Epidermal melanocyte (primary cell): ENCODE results near the gene PVALEF.

Experiments
- DNase-seq: peaks from one replicate; pipeline ENCODE4 v3.0.0; 2011; ENCODE audit warnings: low spot score; ENCODE audit not compliant: insufficient read length

Gene PVALEF

GRCh38 chr17:81181811-81182185 lies 16.5 kb downstream of the PVALEF start:
- no peak for DNase-seq

- no peak for DNase-seq
Observed at GRCh38 chr17:81182596-81182995, 17.3 kb downstream of the PVALEF start.

GRCh38 chr17:81183316-81183715 lies 18.0 kb downstream of the PVALEF start:
- DNase-seq = no peak

- no peak for DNase-seq
Observed at GRCh38 chr17:81183807-81184206, 18.5 kb downstream of the PVALEF start.

- DNase-seq = no peak
Observed at GRCh38 chr17:81184555-81184954, 19.2 kb downstream of the PVALEF start.

- DNase-seq = no peak
Observed at GRCh38 chr17:81186203-81186602, 20.9 kb downstream of the PVALEF start.

GRCh38 chr17:81187120-81187519 lies 21.8 kb downstream of the PVALEF start:
- DNase-seq = no peak

GRCh38 chr17:81187586-81188490 lies 22.5 kb downstream of the PVALEF start:
- DNase-seq = no peak

- DNase-seq = no peak
Observed at GRCh38 chr17:81188491-81188840, 23.2 kb downstream of the PVALEF start.

GRCh38 chr17:81189016-81189415 lies 23.7 kb downstream of the PVALEF start:
- DNase-seq = no peak

GRCh38 chr17:81189670-81190530 lies 24.6 kb downstream of the PVALEF start:
- DNase-seq = no peak

- no peak for DNase-seq
Observed at GRCh38 chr17:81190591-81190990, 25.3 kb downstream of the PVALEF start.

GRCh38 chr17:81191116-81191515 lies 25.8 kb downstream of the PVALEF start:
- no peak for DNase-seq

- no peak for DNase-seq
Observed at GRCh38 chr17:81191646-81192045, 26.3 kb downstream of the PVALEF start.

GRCh38 chr17:81192386-81193050 lies 27.2 kb downstream of the PVALEF start:
- no peak for DNase-seq

GRCh38 chr17:81193051-81193410 lies 27.7 kb downstream of the PVALEF start:
- DNase-seq = no peak

GRCh38 chr17:81193470-81194224 lies 28.3 kb downstream of the PVALEF start:
- DNase-seq = no peak

GRCh38 chr17:81194225-81194760 lies 29.0 kb downstream of the PVALEF start:
- DNase-seq = no peak

GRCh38 chr17:81194941-81195901 lies 29.9 kb downstream of the PVALEF start:
- DNase-seq = no peak
